ENCODE measurements around the gene BTRC. TPM values are rescaled to one million over a fixed set of nuclear protein-coding genes. Genes with fewer than 3 reads are reported as not detected.

BTRC gene
- total and polyA plus RNA-seq, 12 donors = 10.0 to 35.3 (median 20.3) TPM

DNA sequence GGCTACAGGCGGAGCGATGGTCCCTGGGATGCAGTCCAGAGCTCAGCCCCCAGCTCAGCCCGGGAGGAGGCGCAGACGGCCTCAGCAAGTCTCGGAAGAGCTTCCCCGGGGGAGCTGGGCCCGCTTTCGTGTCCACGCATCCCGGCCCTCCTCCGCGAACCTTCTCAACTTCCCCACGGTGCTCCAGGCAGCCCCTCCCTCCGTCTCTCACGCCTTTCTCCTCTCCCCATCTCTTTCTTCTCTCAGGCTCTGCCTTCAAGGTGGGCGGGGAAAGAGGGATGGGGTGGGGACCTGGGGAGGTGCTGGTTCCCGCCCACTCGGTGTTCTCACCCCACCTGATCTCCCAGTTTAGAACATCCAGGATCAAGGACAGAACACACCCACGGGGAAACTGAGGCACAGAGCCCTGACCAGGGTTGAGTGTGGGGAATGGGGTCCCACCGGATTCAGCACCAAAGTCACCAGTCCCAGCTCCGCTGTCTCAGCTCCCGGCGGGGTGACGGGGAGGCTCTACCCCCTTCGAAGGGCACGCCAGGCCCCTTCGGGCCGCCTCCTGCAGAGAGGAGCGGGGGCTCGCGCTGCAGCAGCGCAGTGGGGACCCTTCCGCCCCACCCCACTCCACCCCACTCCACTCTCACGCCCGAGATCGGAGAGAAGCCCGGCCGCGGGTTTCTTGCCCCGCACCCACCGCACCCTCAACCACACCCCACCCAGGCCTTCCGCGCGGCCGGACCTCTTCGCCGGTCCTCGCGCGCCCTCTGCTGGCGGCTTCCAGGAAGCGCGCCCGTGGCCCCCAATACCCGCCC lies 215.9 kb downstream of the BTRC start:
- 0 to 1% (median 1%) methylated on average over 25 to 56 of the region's 56 CpGs for WGBS, 4 donors
- no peak overlapping the region for H3K27ac ChIP-seq
- intact Hi-C loops (cut with DNase I) = loop anchor here (2.0 to 10.0 kb wide), 7 partner anchors 95 to 405 kb away; no protein-coding TSS in a partner anchor
- peak overlapping the region in 2 of 4 donors; percentile 40 to 55 for H3K4me3 ChIP-seq
- H3K9me3 ChIP-seq (replicated peaks in 1 of 3) = peaks cover 0 to 8% (median 0%) of the 10 kb centered on the region in 3 donors
- no peak for TF ChIP-seq POLR2A (IDR thresholded peaks at IDR 0.05)
- TF ChIP-seq, protein P1, sequence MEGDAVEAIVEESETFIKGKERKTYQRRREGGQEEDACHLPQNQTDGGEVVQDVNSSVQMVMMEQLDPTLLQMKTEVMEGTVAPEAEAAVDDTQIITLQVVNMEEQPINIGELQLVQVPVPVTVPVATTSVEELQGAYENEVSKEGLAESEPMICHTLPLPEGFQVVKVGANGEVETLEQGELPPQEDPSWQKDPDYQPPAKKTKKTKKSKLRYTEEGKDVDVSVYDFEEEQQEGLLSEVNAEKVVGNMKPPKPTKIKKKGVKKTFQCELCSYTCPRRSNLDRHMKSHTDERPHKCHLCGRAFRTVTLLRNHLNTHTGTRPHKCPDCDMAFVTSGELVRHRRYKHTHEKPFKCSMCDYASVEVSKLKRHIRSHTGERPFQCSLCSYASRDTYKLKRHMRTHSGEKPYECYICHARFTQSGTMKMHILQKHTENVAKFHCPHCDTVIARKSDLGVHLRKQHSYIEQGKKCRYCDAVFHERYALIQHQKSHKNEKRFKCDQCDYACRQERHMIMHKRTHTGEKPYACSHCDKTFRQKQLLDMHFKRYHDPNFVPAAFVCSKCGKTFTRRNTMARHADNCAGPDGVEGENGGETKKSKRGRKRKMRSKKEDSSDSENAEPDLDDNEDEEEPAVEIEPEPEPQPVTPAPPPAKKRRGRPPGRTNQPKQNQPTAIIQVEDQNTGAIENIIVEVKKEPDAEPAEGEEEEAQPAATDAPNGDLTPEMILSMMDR (IDR thresholded peaks at IDR 0.05) = peak; percentile 65 to 91 (median 80)
- peaks cover 4% of the 10 kb centered on the region for H3K27me3 ChIP-seq
- H3K36me3 ChIP-seq (replicated peaks in 1 of 2) = no peaks in the 10 kb centered on the region
- DNase-seq = peak; percentile 55 to 82 (median 80)
- H3K4me1 ChIP-seq (replicated peaks in 1 of 2) = peaks cover 17 to 23% of the 10 kb centered on the region in 2 donors

DNA sequence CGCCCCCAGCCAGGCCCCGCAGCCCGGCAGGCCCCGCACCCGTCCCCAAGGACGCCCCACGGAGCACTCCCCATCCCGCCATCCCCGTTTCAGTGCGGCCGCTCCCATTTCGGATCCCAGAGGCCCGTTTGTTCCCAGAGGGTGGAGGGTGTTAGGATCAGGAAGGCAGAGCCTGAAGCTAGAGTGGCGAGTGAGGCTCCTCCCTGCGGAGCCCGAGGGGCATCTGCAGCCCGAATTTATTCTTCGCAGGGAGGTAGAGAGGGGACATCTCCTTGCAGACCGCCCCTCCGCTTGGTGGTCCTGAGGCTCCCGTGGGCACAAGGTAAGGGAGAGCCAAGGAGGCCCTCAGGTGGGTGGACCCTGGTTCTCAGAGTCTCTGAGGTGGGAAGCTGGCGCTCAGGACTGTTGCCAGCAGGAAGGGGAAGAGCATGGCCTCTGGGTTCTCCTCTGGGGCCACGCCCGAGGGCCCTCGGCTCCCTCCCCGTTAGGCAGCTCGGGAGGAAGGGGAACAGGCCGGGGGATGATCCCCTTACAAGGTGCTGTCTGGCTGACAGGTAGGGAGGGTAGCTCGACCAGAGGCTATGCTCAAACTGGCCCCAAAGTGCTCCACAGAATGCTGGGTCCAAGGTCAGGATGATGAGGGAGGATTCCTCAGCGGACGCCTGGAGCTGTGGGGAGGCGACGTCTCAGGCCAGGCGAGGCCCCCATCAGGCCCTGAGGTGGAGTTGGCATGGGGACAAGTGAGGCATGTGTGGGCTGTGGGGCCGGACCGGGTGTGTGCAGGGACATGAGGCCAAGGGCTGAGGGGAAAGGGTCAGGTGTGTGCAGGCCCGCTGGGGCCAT lies 216.7 kb downstream of the BTRC start:
- Histone ChIP-seq H3K36me3 (replicated peaks in 1 of 2) (no peaks in the 10 kb centered on the region), H3K27me3 (peaks cover 2% of the 10 kb centered on the region), H3K9me3 (replicated peaks in 1 of 3) (peaks cover 0 to 8% (median 0%) of the 10 kb centered on the region in 3 donors), H3K4me1 (replicated peaks in 1 of 2) (peaks cover 17 to 23% of the 10 kb centered on the region in 2 donors), H3K4me3 (peak overlapping the region in 3 of 4 donors; percentile 2 to 55 (median 40)), H3K27ac (no peak overlapping the region)
- WGBS, 4 donors = 6 to 12% (median 7%) methylated on average over 11 to 37 of the region's 37 CpGs
- intact Hi-C loops (cut with DNase I) = loop anchor here (2.0 to 10.0 kb wide), 3 partner anchors 96 to 358 kb away; no protein-coding TSS in a partner anchor
- DNase-seq = peak in 1 of 7 donors; percentile 23
- TF ChIP-seq POLR2A (IDR thresholded peaks at IDR 0.05) = no peak
- TF ChIP-seq, protein P1 (IDR thresholded peaks at IDR 0.05) = peak in 1 of 6 experiments; percentile 16

DNA sequence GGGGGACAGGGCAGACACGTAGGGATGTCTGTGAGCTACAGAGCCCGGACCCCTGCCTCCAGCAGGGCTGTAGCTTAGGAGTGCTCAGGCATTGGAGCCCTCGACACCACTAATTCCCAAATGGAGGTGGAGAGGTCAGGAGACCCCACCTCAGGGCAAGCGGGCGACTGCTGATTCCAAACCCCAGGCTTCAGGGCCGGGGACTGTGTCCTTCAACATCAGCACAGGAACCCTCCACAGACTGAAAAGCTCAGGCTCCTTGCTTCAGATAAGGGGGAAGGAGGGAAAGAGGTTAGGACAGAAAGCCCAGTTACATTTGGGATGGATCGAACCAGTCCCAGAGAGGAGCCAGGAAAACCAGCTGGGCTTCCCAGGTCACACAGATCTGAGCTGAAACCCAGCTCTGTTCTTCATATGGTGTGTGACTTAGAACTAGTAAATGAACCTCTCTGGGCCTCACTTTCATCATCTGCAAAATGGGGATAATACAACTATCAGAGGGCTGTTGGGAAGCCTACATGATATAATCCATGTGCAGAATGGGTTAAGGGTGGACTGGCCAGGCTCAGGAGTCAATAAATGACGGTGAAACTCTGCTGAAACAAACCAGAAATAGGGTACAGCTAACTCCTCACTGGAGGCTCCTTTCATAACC lies 217.4 kb downstream of the BTRC start:
- Histone ChIP-seq H3K27ac (no peak overlapping the region), H3K36me3 (replicated peaks in 1 of 2) (no peaks in the 10 kb centered on the region), H3K4me3 (no peak overlapping the region), H3K27me3 (no peaks in the 10 kb centered on the region), H3K4me1 (replicated peaks in 1 of 2) (peaks cover 14 to 19% of the 10 kb centered on the region in 2 donors), H3K9me3 (replicated peaks in 1 of 3) (peaks cover 0 to 8% (median 0%) of the 10 kb centered on the region in 3 donors)
- intact Hi-C loops (cut with DNase I) = loop anchor here (2.0 to 10.0 kb wide), 3 partner anchors 97 to 359 kb away; no protein-coding TSS in a partner anchor
- DNase-seq = no peak
- 52 to 62% (median 58%) methylated on average over 8 of the region's 8 CpGs for WGBS, 4 donors
- TF ChIP-seq, protein P1 (IDR thresholded peaks at IDR 0.05) = no peak
- no peak for TF ChIP-seq POLR2A (IDR thresholded peaks at IDR 0.05)
